T-helper 9 cell (primary cell): Measurements from ENCODE around the gene CASK.
"Not testable (repeated sequence)": the region's sequence is repeated elsewhere in the genome, so short reads cannot be mapped to it uniquely, and the experiment has no call there.

Experiments used
- DNase-seq: peaks from one replicate; pipeline ENCODE4 v3.0.0-alpha.2; 2020

CASK gene

GRCh38 chrX:41722816-41723618 lies 200.3 kb downstream of the CASK start:
- DNase-seq, result no peak

GRCh38 chrX:41722214-41722613 lies 201.1 kb downstream of the CASK start:
- DNase-seq, result no peak

GRCh38 chrX:41721590-41721989 lies 201.8 kb downstream of the CASK start:
- DNase-seq, result no peak

- no peak for DNase-seq
Measured at GRCh38 chrX:41720125-41720779, 203.1 kb downstream of the CASK start.

GRCh38 chrX:41719610-41720009 lies 203.7 kb downstream of the CASK start:
- DNase-seq, result not testable (repeated sequence)

- DNase-seq, result no peak
Measured at GRCh38 chrX:41718481-41719235, 204.7 kb downstream of the CASK start.

GRCh38 chrX:41716767-41717473 lies 206.4 kb downstream of the CASK start:
- DNase-seq, result no peak

- DNase-seq, result no peak
Measured at GRCh38 chrX:41716222-41716621, 207.1 kb downstream of the CASK start.

- DNase-seq, result no peak
Measured at GRCh38 chrX:41711021-41711667, 212.2 kb downstream of the CASK start.

- no peak for DNase-seq
Measured at GRCh38 chrX:41708486-41708885, 214.9 kb downstream of the CASK start.

GRCh38 chrX:41707218-41707617 lies 216.1 kb downstream of the CASK start:
- no peak for DNase-seq

GRCh38 chrX:41705680-41706374 lies 217.5 kb downstream of the CASK start:
- no peak for DNase-seq

GRCh38 chrX:41705042-41705441 lies 218.3 kb downstream of the CASK start:
- no peak for DNase-seq

GRCh38 chrX:41703574-41704029 lies 219.8 kb downstream of the CASK start:
- DNase-seq, result no peak

GRCh38 chrX:41695426-41695825 lies 227.9 kb downstream of the CASK start:
- no peak for DNase-seq

- DNase-seq, result no peak
Measured at GRCh38 chrX:41693024-41693423, 230.3 kb downstream of the CASK start.

GRCh38 chrX:41692162-41692749 lies 231.1 kb downstream of the CASK start:
- no peak for DNase-seq

GRCh38 chrX:41689711-41690110 lies 233.6 kb downstream of the CASK start:
- DNase-seq, result no peak

- no peak for DNase-seq
Measured at GRCh38 chrX:41688835-41689234, 234.5 kb downstream of the CASK start, which contains the start of gene GPR34. Gene GPR34 (plus strand): TSS chrX:41688973. CDS start chrX:41695634, 6,661 bp downstream.

- no peak for DNase-seq
Measured at GRCh38 chrX:41688156-41688555, 235.2 kb downstream of the CASK start.

GRCh38 chrX:41686788-41687187 lies 236.6 kb downstream of the CASK start:
- no peak for DNase-seq
